ENCODE measurements around the gene CLTCL1.

- no peak for TF ChIP-seq CTCF (IDR thresholded peaks at IDR 0.05)
- no peak for TF ChIP-seq POLR2A (IDR thresholded peaks at IDR 0.05)
Measured at GRCh38 chr22:19260194-19260593, 31.3 kb downstream of the CLTCL1 start.
